ENCODE results near the gene MYOF.

GRCh38 chr10:93305122-93305521, 177.0 kb downstream of the MYOF start:
- no peak for TF ChIP-seq POLR2A (IDR thresholded peaks at IDR 0.05)
- TF ChIP-seq CTCF (IDR thresholded peaks at IDR 0.05): no peak
